PC-3 (cell line): Measurements from ENCODE around the gene IL19. TPM values are rescaled to one million over a fixed set of nuclear protein-coding genes. Genes with fewer than 3 reads are reported as not detected.
A peak's percentile ranks its signal among the peaks of the same experiment; 100 is the strongest.

Experiments
- ATAC-seq: fragments of 200-7000 bp; cut with Tn5 transposase; 2 replicates; pipeline ENCODE4 v1.9.1; 2020; ENCODE audit warnings: mild to moderate bottlenecking, moderate library complexity
- BruUV-seq: library from RNA; stranded (reverse); fragments of 400-500 nt; replicated peaks from 2 replicates; lab custom pipeline; 2021; lab: Mats Ljungman, UMichigan
- CTCF ChIA-PET: fragments of 300-600 bp; sonication (Branson Sonifier 250); formaldehyde crosslinking; loops from one replicate; lab custom pipeline; 2022; ENCODE audit warnings: antibody characterized with exemption; lab: Charles Lee
- POLR2A ChIA-PET: fragments of 300-600 bp; sonication (Branson Sonifier 250); formaldehyde crosslinking; loops from one replicate; lab custom pipeline; 2022; ENCODE audit warnings: antibody characterized with exemption; ENCODE audit not compliant: unreplicated experiment; lab: Charles Lee
- DNase-seq: peaks from one replicate; pipeline ENCODE4 v3.0.0-alpha.2; 2015
- H2AFZ ChIP-seq: fragments of 300-600 bp; sonication (generic); 2 replicates; pipeline ENCODE4 v1.6.0; 2016; ENCODE audit warnings: antibody characterized with exemption, low read length
- H3F3A ChIP-seq: fragments of 300-600 bp; sonication (generic); one replicate; pipeline ENCODE4 v1.6.0; 2017; ENCODE audit warnings: antibody characterized with exemption, low read length, control low read depth, mild to moderate bottlenecking; ENCODE audit not compliant: unreplicated experiment
- H3K27ac ChIP-seq: fragments of 300-600 bp; sonication (generic); 2 replicates; pipeline ENCODE4 v1.5.1; 2016; ENCODE audit warnings: mild to moderate bottlenecking, low read length
- H3K27me3 ChIP-seq: fragments of 300-600 bp; sonication (generic); 2 replicates; pipeline ENCODE4 v1.6.1; 2016; ENCODE audit warnings: low read length, mixed read lengths
- H3K36me3 ChIP-seq: fragments of 300-600 bp; sonication (generic); 2 replicates; pipeline ENCODE4 v1.6.1; 2016; ENCODE audit warnings: low read depth, mixed run types, low read length, mixed read lengths
- H3K4me1 ChIP-seq: fragments of 300-600 bp; sonication (generic); 2 replicates; pipeline ENCODE4 v1.5.1; 2016; ENCODE audit warnings: low read length; ENCODE audit not compliant: insufficient read depth
- H3K4me2 ChIP-seq: fragments of 300-600 bp; sonication (generic); 2 replicates; pipeline ENCODE4 v1.6.0; 2016; ENCODE audit warnings: low read length
- H3K4me3 ChIP-seq: fragments of 300-600 bp; sonication (generic); 2 replicates; pipeline ENCODE4 v1.5.1; 2016; ENCODE audit warnings: mild to moderate bottlenecking, low read length, mixed read lengths
- H3K79me2 ChIP-seq: fragments of 300-600 bp; sonication (generic); 2 replicates; pipeline ENCODE4 v1.6.1; 2017; ENCODE audit warnings: low read length, mixed read lengths
- H3K9ac ChIP-seq: fragments of 300-600 bp; sonication (generic); 2 replicates; pipeline ENCODE4 v1.6.0; 2016; ENCODE audit warnings: mild to moderate bottlenecking, low read length
- H3K9me2 ChIP-seq: fragments of 300-600 bp; sonication (generic); replicated peaks from 2 replicates; pipeline ENCODE4 v1.6.1; 2016; ENCODE audit warnings: mixed run types, low read length, mixed read lengths
- H3K9me3 ChIP-seq: fragments of 300-600 bp; sonication (generic); 2 replicates; pipeline ENCODE4 v1.6.1; 2016; ENCODE audit warnings: low read length, mixed read lengths
- H4K20me1 ChIP-seq: fragments of 300-600 bp; sonication (generic); 2 replicates; pipeline ENCODE4 v1.6.1; 2016; ENCODE audit warnings: low read length, mixed read lengths
- EZH2 ChIP-seq: fragments of 300-600 bp; sonication (generic); IDR thresholded peaks from one replicate; pipeline ENCODE4 v1.6.1; 2017; ENCODE audit warnings: antibody characterized with exemption, mild to moderate bottlenecking, low read length; ENCODE audit not compliant: unreplicated experiment
- EZH2phosphoT487 ChIP-seq: fragments of 300-600 bp; sonication (generic); IDR thresholded peaks from 2 replicates; pipeline ENCODE4 v1.6.1; 2018; ENCODE audit warnings: mild to moderate bottlenecking, antibody characterized with exemption, low read length, borderline replicate concordance
- intact Hi-C: fragments of 100-400 bp; cut with micrococcal nuclease; formaldehyde crosslinking; loops from 2 replicates; pipeline ENCODE4 v1.9.0; 2023
- total RNA-seq: library from RNA; depleted of rRNA; stranded (reverse); fragments of >200 nt; gene quantifications from 2 replicates; pipeline ENCODE4 v1.2.3, GENCODE V29; 2014
- TF ChIP-seq, protein P1 (sequence below): fragments of 300-600 bp; sonication (generic); conservative IDR thresholded peaks from 2 replicates; pipeline ENCODE4 v1.5.1; 2017; ENCODE audit warnings: antibody characterized with exemption, low read depth, mild to moderate bottlenecking, low read length

The IL19 gene
- total RNA-seq, 1 experiment from 2014 or later: not detected

DNA sequence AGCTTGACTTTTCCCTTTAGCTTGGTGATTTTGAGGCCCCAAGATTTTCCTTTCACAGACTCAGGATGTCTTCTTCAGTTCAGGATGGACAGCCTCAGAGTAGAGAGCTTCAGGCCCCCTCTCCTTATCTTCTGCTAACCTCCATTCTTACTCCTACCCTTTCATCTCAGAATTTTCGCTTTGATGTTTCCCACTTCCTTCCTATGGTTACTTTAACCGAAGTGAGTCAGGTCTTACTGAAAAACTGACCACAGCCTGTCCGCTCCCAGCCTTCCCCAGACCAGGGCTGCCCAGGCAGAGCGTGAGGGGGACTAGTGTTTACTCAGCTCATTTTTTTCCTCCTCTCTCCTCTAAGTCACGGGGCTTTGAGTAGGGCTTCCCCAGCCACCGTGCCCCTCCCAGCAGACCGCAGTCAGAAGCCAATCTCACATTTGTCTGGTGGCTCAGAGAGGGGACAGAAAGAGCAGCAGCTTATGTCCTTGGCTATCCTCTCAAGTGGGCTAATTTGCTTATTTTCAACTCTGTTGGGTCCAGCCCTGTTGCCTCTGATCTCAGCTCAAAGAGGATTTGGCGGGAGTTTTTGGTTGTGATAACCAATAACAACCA lies 4.2 kb upstream of the IL19 start:
- Histone ChIP-seq H3K9me3 (no peaks in the 10 kb centered on the region), H3K4me3 (no peak overlapping the region), H3K27me3 (peaks cover 56% of the 10 kb centered on the region), H3K9ac (no peak overlapping the region), H3K27ac (no peak overlapping the region), H3K79me2 (no peaks in the 10 kb centered on the region), H4K20me1 (no peaks in the 10 kb centered on the region), H3K4me1 (peaks cover 9% of the 10 kb centered on the region), H3K36me3 (no peaks in the 10 kb centered on the region), H3K4me2 (peak overlapping the region; percentile 5; the same call in 1 of the 2 replicates), H3F3A (no peaks in the 10 kb centered on the region), H3K9me2 (no peaks in the 10 kb centered on the region), H2AFZ (no peak overlapping the region)
- intact Hi-C loops: no loop called here
- POLR2A ChIA-PET: no interaction called here
- peak; percentile 99 for ATAC-seq
- CTCF ChIA-PET: interaction anchor here (0.9 to 1.0 kb wide), 2 partner anchors 43 to 146 kb away, joined by 3 to 5 read pairs; no protein-coding TSS in a partner anchor
- TF ChIP-seq EZH2phosphoT487: no peak
- TF ChIP-seq, protein P1, sequence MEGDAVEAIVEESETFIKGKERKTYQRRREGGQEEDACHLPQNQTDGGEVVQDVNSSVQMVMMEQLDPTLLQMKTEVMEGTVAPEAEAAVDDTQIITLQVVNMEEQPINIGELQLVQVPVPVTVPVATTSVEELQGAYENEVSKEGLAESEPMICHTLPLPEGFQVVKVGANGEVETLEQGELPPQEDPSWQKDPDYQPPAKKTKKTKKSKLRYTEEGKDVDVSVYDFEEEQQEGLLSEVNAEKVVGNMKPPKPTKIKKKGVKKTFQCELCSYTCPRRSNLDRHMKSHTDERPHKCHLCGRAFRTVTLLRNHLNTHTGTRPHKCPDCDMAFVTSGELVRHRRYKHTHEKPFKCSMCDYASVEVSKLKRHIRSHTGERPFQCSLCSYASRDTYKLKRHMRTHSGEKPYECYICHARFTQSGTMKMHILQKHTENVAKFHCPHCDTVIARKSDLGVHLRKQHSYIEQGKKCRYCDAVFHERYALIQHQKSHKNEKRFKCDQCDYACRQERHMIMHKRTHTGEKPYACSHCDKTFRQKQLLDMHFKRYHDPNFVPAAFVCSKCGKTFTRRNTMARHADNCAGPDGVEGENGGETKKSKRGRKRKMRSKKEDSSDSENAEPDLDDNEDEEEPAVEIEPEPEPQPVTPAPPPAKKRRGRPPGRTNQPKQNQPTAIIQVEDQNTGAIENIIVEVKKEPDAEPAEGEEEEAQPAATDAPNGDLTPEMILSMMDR: no peak
- no peak for TF ChIP-seq EZH2
- peak; percentile 91 for DNase-seq
- BruUV-seq: no TSS peak

DNA sequence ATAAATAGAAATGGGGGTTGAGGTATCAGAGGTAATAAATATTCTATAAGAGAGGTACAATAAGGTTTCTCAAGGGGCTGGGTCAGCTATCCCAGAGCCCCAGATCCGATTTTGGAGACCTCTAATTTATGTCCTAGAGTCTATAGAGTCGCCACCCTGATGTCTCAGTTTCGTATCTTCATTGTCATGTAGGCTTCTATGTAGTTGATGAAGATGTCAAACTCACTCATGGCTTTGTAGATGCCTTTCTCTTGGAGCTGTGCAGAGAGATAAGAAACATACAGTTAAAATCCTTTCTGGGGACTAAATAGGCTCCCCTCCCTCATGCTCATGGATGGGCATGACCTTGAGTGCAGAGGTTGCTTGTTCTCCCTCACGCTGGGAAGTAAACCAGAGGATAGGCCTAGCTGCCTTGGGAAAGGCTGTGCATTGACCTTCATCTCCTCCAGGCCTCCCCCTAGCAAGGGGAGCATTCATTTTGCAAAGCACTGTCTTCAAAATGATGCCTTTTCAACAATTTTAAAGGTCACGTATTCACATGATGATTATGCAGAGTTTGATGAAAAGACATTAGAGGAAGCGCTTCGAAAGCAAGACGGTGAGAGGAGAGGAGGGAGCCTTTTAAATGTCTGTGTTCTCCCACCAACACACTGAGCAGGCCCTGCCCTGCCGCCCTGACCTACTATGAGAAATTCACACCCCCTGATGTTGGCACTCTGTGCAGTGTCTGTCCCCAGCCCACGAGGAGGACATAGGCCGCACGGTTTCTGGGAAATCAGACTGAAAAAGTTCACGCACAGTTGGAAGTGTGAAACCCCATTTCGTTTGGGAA lies 1.9 kb upstream of the IL19 start:
- Histone ChIP-seq H3K9me3 (no peaks in the 10 kb centered on the region), H3K27ac (no peak overlapping the region), H3K9ac (no peak overlapping the region), H4K20me1 (no peaks in the 10 kb centered on the region), H3K4me1 (peaks cover 9% of the 10 kb centered on the region), H3K79me2 (no peaks in the 10 kb centered on the region), H3K4me3 (no peak overlapping the region), H3K36me3 (no peaks in the 10 kb centered on the region), H3K27me3 (peaks cover 59% of the 10 kb centered on the region), H2AFZ (no peak overlapping the region), H3K9me2 (no peaks in the 10 kb centered on the region), H3K4me2 (no peak overlapping the region), H3F3A (no peaks in the 10 kb centered on the region)
- ChIA-PET CTCF (no interaction called here), POLR2A (no interaction called here)
- TF ChIP-seq, protein P1: no peak
- TF ChIP-seq EZH2: no peak
- TF ChIP-seq EZH2phosphoT487: no peak
- intact Hi-C loops: no loop called here
- DNase-seq (no peak), ATAC-seq (no peak)
- no TSS peak for BruUV-seq
